NCI-H1105 (cell line): ENCODE data around the gene DNAH2.
A peak's percentile ranks its signal among the peaks of the same experiment; 100 is the strongest.
"Not testable (repeated sequence)": the region's sequence is repeated elsewhere in the genome, so short reads cannot be mapped to it uniquely, and the experiment has no call there.

ENCODE experiments used
- DNase-seq: peaks from one replicate; lab custom pipeline; 2025; lab: John Stamatoyannopoulos, UW

DNAH2 gene

GRCh38 chr17:7850701-7851437 lies 133.3 kb downstream of the DNAH2 start:
- DNase-seq: no peak

DNA sequence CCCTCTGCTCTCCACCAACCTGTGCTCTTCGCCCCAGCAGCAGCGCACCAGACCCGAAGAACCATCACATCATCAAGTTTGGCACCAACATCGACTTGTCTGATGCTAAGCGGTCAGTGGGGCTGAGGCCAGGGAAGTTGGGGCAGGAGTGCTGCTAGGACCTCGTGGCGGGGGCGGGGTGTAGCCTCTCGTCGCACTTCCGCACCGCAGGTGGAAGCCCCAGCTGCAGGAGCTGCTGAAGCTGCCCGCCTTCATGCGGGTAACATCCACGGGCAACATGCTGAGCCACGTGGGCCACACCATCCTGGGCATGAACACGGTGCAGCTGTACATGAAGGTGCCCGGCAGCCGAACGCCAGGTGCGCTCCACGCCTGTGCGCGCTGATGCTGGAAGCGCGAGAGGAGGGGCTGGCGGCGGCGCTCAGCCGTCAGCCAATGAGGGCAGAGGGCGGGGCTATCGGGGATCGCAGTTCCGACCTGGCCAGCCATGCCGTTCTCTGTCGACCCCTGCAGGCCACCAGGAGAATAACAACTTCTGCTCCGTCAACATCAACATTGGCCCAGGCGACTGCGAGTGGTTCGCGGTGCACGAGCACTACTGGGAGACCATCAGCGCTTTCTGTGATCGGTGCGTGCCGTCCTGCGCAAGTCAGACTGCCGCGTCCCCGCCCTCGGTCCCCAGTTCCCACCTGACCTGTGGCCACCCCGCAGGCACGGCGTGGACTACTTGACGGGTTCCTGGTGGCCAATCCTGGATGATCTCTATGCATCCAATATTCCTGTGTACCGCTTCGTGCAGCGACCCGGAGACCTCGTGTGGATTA lies 134.1 kb downstream of the DNAH2 start:
- peak; percentile 97 for DNase-seq

DNA sequence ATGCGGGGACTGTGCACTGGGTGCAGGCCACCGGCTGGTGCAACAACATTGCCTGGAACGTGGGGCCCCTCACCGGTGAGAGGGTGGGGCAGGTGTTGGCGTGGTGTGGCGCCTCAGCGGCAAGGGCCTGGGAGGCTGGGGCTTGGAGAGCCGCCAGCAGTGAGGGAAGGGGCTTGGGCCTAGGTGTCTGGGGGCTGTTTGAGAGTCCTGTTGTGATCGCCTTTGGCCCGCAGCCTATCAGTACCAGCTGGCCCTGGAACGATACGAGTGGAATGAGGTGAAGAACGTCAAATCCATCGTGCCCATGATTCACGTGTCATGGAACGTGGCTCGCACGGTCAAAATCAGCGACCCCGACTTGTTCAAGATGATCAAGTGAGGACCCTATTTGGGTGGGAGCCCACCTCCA lies 134.7 kb downstream of the DNAH2 start:
- DNase-seq: no peak

DNA sequence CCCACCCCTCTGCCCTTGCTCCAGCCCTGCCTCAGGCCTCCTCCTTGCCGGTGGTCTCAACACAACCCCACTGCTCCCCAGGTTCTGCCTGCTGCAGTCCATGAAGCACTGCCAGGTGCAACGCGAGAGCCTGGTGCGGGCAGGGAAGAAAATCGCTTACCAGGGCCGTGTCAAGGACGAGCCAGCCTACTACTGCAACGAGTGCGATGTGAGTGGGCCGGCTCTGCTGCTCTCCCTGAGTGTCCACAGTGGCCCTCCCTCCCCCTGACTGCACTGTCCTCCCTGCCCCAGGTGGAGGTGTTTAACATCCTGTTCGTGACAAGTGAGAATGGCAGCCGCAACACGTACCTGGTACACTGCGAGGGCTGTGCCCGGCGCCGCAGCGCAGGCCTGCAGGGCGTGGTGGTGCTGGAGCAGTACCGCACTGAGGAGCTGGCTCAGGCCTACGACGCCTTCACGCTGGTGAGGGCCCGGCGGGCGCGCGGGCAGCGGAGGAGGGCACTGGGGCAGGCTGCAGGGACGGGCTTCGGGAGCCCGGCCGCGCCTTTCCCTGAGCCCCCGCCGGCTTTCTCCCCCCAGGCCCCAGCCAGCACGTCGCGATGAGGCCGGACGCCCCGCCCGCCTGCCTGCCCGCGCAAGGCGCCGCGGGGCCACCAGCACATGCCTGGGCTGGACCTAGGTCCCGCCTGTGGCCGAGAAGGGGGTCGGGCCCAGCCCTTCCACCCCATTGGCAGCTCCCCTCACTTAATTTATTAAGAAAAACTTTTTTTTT lies 135.6 kb downstream of the DNAH2 start:
- DNase-seq: no peak

- DNase-seq: no peak
Observed at GRCh38 chr17:7853691-7854038, 136.1 kb downstream of the DNAH2 start.

GRCh38 chr17:7854078-7854777 lies 136.7 kb downstream of the DNAH2 start:
- DNase-seq: no peak

GRCh38 chr17:7854851-7855659 lies 137.5 kb downstream of the DNAH2 start, which contains the start of gene TMEM88:
TMEM88 (plus strand) TSS chr17:7855066; CDS start chr17:7855075, 9 bp downstream.
- DNase-seq: no peak

DNA sequence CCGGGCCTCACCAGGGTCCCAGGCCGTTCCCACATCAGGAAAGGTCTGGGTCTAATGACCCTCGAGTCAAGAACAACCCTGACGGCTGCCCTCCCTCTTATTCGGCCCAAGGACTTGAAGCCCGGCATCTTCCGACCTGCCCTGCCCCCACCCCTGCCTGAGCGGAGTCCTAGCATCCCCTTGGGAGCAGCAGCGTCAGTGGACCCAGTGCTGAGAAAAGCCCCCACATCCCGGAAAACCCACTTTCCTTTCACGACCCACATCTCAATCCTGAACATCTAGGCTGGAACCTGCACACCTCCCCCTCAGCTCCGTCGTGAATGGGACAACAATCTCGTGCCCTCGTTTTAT lies 138.1 kb downstream of the DNAH2 start:
- no peak for DNase-seq

- peak; percentile 59 for DNase-seq
Observed at GRCh38 chr17:7856011-7856810, 138.7 kb downstream of the DNAH2 start.

DNA sequence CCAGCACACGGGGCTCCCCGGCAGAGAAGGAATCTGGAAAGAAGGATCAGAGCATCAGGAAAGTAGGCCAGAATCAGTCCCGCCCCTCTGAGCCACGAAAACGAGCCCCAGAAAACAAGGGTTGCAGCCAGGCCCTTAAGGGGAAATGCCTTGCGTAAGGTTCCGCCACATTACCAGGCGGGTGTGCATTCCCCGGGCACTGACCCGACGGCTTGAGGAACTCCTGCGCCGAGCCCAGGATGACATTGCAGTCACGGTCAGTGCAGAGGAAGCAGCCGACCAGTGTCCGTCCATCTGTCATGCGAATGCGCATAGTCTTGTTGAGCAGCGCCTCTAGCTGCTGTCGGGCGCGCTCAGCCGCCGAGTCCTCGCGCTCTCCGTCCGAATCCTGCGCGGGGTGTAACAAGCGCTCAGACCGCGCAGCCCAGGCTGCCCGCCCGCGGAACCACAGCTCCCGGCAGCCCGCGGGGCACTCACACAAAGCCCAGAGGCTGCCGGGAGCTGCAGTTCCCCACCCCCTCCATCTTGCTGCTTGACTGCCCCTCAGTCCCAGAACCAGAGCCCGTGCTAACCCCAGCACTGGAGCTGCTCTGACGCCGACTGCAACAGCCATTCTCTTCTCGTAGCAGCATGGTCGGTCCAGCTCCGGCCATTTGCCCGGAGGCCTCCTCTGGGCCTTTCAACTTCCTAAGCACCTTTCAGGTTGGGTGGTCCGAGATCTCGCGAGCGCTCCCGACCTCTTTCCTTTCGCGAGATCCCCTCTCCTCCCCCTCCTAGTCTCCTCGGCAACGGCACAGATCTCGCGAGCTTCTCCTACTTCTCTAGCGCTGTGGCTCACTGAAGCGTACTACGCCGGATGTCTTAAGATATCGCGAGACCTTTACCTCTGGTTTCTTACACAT lies 139.5 kb downstream of the DNAH2 start, which contains the start of gene NAA38:
Gene NAA38 (minus strand): TSS at position 749 of the 902 bp plus-strand sequence. CDS start 96 bp downstream, at position 653.
- DNase-seq: peak; percentile 100

- peak; percentile 96 for DNase-seq
Observed at GRCh38 chr17:7857713-7858521, 140.4 kb downstream of the DNAH2 start, which contains the start of gene CYB5D1. CYB5D1 (plus strand) TSS chr17:7858003; CDS start chr17:7858135, 132 bp downstream.

DNA sequence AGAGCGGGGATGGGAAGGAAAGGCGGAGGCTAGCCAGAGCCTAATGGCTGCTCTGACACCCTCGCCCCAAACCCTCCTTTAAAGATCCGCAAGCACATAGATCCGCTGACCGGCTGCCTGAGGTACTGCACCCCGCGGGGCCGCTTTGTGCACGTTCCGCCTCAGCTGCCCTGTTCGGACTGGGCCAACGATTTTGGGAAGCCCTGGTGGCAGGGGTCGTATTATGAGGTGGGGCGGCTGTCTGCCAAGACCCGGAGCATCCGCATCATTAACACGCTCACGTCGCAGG lies 140.9 kb downstream of the DNAH2 start:
- peak; percentile 56 for DNase-seq

DNA sequence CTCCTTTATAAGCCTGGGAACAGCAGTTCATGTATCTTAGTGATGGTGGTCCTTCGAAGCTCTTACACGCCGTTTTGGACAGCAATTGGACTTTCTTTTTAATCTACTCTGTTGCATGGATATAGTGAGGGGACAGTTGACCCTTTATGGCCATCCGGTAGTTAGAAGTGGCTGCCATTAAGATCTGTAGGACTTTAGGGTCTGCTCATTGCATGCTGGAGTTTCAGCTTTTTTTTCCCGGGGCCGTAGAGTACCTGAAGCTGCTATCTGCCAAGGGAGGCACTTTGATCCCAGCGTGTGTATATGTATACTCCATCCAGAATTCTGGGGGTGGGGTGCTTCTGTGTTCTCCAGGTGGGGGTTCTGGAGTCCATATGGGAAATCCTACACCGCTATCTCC lies 141.5 kb downstream of the DNAH2 start:
- DNase-seq: no peak

GRCh38 chr17:7862692-7863437 lies 145.3 kb downstream of the DNAH2 start:
- peak; percentile 71 for DNase-seq

DNA sequence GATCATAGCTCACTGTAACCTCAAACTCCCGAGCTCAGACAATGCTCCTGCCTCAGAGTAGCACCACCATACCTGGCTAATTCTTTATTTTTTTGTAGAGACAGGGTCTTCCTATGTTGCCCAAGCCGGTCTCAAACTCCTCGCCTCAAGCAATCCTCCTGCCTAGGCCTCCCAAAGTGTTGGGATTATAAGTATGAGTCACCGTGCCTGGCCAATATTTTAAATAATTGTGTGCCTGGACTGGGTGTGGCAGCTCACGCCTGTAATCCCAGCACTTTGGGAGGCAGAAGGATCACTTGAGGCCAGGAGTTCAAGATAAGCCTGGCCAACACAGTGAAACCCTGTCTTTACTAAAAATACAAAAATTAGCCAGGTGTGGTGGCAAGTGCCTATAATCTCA lies 146.8 kb downstream of the DNAH2 start:
- DNase-seq: not testable (repeated sequence)

- DNase-seq: no peak
Observed at GRCh38 chr17:7864995-7865650, 147.6 kb downstream of the DNAH2 start.

- DNase-seq: no peak
Observed at GRCh38 chr17:7867881-7868329, 150.4 kb downstream of the DNAH2 start.
